GM15510 (cell line): ENCODE measurements around the gene CCDC187.

ENCODE experiments used
- POLR2A ChIP-seq: IDR thresholded peaks from 3 replicates; pipeline ENCODE4 v1.6.1; 2011; ENCODE audit warnings: borderline replicate concordance; ENCODE audit not compliant: insufficient read length; ENCODE audit errors: extremely low read depth

The CCDC187 gene

DNA sequence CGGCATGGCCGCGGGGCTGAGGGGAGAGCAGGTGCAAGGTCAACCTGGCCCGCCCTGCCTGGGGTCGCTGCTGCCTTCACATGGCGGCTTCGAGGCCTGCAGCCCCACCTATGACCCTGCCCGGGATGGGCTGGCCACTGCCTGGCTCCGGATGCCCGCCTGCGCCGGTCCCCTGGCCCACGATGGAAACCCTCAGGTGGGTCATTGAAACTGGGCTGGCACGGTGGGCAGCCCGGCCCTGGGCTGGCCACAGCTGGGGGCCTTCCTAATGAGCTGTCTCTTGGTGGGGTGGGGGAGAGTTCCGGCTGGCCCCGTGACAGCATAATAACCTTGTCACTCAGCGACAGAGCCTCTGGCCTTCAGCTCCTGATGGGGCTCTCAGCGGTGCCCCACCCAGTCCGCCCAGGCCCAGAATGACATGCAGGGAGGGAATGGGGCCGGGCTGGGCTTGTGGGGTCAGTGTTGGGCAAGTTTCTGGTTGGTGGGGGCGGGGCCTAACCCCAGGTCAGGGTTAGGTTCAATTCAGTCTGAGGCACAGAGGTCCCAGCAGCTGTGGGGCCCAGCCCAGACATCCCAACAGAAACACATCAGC lies at the start of gene CCDC187:
Gene CCDC187, minus strand, starts transcription at position 270 of the 592 bp plus-strand sequence. Its CDS starts 264 bp downstream, at position 6.
- no peak for TF ChIP-seq POLR2A

DNA sequence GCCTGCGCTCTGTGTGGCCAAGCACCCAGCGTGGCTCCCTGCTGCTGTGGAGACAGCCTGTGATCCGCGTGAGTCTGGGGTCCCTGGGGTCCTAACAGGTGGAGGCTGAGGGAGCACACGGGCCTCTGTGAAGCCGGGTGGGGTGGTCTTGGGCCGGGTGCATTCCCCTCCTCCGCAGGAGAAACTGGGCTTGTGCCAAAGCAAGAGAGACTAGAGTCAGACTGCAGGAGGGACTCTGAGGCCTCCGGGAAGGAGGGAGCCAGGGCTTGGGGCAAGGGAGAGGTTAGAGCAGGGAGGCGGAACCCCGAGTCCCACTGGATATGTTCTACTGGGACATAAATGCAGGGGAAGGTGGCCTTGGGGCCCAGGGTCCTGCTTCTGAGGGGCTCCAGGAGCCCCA lies 49.2 kb upstream of the CCDC187 start:
- TF ChIP-seq POLR2A = no peak

DNA sequence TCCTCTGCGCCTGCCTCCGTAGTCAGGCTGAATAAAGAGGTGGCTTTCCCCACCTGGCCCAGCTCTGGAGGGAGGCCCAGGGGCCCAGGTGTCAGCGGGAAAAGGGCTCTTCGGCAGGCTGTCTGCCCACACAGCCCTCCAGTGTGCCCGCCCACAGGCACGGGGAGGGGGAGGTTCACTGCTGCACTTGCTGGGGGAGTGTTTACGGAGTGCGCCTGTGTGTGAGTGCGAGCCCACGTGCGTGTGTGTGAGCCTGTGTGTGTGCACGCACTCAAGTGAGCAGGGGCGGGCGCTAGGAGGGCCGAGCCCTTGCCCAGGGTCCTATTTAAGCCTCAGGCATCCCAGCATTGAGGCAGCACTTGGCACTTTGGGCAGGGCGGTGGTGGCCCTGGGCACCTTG lies 48.8 kb upstream of the CCDC187 start:
- no peak for TF ChIP-seq POLR2A

DNA sequence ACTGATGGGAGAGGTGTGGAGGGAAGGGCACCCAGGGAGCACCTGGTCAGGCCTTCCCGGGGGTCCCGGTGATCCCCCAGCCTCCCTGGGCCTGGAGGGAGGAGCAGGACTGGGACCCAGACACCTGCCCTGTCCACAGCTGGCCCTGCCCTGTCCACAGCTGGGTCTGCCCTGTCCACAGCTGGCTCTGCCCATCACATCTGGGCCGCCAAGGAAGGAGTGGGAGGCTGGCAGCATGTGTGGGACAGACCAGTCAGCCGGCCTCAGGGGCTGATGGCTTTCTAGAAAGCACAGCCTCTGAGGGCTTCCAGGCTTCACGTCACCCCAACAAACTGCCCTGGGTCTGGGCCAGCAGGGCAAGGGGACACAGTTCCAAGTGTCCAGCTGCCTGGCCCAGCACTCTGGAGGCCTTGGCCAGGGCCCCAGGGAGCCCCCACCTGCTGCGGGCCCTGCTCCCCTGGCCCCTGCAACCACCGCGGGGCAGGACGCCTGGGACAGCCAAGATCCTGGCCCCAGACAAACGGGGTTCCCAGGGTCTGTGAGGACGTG lies 47.4 kb upstream of the CCDC187 start:
- no peak for TF ChIP-seq POLR2A

DNA sequence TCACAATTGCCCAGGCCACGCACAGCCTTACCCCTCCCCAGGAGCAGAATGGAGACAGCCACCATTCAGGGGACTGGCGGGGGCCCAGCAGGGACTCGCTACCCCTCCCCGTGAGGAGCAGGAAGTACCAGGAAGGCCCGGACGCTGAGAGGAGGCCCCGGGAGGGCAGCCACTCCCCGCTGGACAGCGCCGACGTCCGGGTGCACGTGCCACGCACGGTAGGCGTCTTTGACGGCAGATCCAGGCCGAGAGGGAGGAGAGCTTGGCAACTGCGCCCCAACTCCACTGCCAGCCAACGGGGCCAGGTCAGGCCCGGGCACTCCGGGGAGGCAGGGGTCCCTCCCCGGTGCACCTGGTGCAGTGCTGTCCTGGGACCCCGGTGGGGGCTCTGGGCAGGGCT lies 45.7 kb upstream of the CCDC187 start:
- TF ChIP-seq POLR2A = no peak

DNA sequence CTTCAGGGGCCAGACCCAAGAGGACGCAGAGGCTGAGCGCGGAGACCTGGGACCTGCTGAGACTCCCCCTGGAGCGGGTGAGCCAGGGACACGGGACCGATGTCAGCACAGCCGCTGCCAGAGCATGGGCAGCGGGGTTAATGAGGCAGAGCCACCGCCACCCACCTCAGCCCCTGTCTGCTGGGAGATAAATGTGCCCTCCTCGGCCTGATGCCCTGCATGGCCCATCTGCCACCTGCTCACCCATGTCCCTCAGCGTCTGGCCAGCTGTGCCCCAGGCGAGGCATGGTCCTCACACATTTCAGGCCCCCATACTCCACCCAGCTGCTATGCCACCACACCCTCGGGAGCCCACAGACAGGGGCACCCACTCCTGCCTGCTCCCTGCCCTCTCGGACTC lies 44.8 kb upstream of the CCDC187 start:
- TF ChIP-seq POLR2A = no peak

DNA sequence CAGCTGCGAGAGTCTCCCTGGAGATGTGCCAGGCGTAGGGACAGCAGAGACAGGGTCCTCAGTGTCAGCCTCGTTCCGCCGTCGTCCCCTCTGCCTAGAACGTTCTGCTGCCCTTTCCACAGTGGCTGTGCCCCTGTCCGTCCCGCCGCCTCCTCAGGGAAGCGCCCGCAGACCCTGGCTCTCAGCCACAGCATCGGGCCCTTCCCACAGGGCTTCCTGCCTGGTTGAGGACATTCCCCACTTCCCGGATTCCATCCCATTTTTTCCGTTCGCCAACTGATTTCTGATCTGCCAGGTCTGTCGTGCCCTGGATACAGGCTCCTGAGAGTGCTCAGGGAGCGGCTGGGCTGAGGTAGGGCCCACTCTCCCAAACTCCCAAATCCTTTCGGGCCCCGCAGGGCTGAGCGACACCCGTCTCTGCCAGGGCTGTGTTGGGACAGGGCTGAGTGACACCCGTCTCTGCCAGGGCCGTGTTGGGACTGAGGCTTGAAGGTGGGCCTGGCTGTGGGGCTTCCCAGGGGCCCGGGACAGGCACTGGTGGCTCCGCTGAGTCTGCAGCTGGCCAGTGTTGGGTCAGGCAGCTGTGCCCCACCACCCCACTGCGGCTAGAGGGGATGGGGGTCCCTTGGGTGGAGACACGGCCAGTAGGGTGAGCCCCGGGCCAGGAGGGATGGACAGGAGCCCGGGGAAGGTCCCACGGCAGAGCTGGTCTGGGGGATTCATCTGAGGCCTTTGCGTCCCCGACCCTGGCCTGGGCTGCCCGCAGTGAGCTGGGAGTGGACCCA lies 43.8 kb upstream of the CCDC187 start:
- TF ChIP-seq POLR2A = no peak

DNA sequence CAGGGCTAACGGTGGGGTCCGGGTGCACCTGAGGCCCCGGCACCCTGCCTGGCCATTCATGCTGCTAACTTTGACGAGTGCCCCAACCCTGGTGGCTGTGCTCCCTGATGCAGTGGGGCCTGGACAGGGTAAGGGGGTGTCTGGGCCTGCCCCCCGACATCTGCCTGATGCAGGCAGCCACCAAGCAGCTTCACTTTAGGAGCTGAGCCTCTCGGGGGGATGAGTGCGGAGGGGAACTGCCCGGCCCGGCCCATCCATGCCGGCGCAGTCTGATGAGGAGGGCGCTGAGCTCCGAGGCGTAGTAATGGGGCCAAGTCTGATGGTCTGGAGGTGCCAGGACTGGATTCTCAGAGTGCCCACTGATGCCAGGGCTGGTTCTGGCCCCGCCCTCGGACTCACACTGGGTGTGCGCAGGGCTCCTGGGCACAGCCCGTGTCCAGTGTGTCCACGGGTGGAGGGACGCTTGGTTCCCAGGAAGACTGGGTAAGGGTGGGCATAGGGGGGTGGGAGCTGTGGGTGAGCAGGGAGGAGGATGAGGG lies 43.1 kb upstream of the CCDC187 start:
- TF ChIP-seq POLR2A = no peak

DNA sequence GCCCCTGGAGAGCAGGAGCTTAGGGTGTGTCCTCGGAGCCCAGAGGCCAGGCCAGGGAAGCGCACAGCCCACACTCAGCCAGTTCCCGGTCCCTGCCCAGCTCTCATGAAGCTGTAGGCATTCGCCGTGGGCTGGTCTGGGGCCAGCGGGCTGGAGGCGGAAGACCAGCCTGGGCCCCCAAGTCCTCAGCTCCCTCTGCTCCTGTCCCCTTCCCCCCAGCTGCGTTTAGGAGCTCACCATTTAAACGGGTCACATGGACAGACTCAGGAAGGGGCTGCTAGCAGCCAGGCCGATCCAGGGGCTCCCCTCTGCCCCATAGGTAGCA lies 42.2 kb upstream of the CCDC187 start:
- no peak for TF ChIP-seq POLR2A

DNA sequence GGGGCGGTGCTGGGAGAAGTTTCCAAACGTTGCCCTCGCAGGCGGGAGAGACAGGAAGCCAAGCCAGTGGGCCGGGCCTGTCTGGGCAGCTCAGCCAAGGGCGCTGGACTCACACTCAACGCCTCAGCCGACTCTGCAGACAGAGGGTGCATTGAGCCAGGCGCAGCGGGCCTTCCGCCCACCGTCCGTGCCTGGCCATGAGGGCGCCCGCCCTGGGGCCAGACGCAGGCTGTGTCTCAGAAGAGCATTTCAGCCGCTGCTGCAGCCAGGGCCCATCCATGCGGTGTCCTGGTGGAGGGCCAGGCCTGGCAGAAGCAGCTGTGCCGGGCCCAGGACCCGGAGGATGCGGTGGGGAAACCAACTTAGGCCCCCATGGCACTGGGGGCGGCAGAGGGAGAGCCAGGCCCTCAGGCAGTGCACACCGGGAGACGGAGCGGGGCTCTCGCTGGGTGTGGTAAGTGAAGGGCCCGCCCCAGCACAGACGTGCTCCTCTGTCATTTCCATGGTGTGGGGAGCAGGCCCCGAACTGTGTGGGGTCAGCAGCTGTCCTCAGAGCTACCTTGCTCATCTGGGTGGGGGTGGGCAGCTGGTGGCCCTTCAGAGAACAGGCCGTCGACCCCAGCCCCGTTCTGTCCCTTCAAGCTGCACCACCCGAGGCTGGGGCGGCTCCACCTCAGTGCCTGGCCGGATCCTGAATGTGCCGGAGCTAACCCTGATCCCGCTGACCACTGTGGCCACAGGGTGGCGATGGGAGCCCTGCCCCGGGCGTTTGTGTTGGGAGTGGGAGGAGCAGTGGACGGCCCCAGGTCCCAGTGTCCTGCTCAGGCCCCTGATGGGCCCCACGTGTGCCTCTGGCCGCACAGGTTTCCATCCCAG lies 41.6 kb upstream of the CCDC187 start:
- no peak for TF ChIP-seq POLR2A

DNA sequence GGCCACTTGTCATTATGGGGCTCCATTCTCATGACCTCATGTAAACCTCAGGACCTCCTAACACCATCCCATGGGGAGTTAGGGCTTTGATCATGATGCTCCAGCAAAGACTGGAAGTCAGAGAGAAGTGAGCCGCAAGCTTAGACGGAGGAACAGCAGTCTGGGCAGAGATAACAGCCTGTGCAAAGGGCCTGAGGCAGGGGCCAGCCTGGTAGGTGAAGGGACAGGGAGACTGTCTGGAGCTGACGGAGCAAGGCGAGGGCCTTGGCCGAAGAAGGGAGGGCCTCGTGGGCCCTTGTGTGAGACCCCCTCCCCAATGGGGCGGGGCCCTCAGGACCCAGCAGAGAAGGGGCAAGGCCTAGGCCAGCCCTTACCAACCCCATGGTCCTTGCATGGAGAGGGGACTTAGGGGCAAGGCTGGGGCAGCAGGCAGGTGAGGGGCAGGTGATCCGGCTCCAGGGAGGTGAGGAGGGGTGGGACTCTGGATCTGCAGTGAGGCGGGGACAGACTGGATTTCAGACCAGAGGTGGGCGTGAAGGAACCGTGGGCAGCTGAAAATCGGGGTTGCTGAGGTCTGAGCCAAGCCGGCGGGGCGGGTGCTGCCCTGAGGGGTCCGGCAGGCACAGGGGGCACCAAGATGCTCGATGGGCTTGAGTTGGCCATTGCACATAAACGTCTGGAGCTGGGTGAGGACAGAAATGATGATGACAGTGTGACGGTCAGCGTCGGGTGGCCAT lies 40.8 kb upstream of the CCDC187 start:
- TF ChIP-seq POLR2A = no peak

DNA sequence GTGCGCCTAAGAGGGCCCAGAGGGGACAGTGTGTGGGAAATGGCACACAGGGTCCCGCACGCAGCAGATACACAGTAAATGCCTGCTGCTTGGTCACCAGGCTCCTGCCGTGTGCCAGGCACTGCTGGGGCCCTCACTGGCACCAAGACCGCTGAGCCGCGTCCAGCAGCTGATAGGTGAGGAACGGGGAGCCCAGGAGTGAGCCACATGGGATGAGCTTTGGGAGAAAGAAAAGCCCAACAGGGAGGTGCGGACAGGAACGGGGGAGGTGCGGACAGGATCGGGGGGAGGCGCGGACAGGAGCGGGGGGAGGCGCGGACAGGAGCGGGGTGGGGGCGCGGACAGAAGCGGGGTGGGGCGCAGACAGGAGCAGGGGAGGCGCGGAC lies 40.0 kb upstream of the CCDC187 start:
- no peak for TF ChIP-seq POLR2A

DNA sequence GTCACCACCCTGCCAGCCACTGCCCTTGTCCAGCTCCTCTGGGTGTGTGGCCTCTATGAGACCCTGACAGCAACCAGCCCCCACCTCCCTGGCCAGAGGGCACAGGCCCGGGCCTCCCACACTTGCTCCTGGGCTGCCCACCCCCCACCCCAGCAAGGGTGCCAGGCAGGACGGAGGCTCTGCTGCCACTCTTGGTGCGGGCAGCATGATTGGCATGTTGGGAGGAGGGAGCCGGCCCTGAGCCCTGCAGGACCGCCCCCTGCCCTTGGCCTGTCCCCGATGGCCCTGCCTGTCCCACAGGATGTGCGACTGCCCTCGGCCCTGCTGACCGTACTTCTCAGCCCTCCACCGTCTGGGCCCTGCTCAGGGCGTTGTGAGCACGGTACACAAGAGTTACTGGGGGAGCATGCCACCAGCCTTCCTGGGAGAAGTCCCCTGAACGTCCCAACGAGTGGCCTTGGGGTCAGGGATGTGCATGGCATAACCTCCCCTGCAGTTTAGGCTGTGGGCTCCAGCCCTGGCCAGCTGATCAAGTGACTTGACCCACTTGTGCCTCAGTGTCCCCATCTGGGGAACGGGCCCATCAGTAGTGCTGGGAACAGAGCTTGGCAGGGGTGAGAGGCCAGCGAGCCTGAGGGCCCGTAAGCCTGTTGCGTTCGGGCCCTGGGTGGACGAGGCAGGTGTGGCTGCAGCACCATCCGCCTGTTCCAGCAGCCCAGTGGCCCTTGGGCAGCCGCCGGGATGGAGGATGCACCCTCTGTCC lies 39.4 kb upstream of the CCDC187 start:
- TF ChIP-seq POLR2A = no peak
